ENCODE data around the gene PACC1.

DNA sequence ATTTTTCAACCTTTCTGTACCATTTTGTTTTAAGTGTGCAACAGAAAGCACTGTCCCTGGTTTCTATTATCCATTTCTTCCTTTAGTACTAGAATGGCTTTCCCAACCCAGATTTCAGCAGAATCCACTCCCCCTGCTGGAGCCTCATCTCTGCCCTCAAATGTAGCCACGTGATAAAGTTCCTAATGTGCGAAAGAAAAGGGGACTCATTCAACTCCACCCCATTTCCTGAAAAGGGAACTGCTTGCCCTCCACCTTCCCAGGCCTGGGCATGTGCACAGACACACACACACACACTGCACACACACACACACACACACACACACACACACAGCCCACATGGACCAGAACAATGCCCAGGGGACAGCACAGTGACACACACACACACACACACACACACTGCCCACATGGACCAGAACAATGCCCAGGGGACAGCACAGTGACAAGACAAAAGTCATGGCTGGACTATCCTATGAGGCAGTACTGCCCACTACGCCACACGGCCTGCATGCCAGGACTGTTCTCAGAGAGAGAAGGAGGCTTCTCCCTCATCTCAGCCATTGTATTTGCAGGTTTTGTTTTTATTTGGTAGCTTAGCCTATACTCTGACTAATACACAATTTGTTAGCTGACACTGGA is 33.2 kb downstream of the PACC1 start:
- TF ChIP-seq, protein P1, sequence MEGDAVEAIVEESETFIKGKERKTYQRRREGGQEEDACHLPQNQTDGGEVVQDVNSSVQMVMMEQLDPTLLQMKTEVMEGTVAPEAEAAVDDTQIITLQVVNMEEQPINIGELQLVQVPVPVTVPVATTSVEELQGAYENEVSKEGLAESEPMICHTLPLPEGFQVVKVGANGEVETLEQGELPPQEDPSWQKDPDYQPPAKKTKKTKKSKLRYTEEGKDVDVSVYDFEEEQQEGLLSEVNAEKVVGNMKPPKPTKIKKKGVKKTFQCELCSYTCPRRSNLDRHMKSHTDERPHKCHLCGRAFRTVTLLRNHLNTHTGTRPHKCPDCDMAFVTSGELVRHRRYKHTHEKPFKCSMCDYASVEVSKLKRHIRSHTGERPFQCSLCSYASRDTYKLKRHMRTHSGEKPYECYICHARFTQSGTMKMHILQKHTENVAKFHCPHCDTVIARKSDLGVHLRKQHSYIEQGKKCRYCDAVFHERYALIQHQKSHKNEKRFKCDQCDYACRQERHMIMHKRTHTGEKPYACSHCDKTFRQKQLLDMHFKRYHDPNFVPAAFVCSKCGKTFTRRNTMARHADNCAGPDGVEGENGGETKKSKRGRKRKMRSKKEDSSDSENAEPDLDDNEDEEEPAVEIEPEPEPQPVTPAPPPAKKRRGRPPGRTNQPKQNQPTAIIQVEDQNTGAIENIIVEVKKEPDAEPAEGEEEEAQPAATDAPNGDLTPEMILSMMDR (IDR thresholded peaks at IDR 0.05), result no peak
- TF ChIP-seq RAD21 (conservative IDR thresholded peaks at IDR 0.05 in 1 of 2, IDR thresholded peaks at IDR 0.05 in 1 of 2), result no peak
- no peak for TF ChIP-seq RFX5 (IDR thresholded peaks at IDR 0.05)
- no peak for TF ChIP-seq SMC3 (IDR thresholded peaks at IDR 0.05)
- TF ChIP-seq, protein P2, sequence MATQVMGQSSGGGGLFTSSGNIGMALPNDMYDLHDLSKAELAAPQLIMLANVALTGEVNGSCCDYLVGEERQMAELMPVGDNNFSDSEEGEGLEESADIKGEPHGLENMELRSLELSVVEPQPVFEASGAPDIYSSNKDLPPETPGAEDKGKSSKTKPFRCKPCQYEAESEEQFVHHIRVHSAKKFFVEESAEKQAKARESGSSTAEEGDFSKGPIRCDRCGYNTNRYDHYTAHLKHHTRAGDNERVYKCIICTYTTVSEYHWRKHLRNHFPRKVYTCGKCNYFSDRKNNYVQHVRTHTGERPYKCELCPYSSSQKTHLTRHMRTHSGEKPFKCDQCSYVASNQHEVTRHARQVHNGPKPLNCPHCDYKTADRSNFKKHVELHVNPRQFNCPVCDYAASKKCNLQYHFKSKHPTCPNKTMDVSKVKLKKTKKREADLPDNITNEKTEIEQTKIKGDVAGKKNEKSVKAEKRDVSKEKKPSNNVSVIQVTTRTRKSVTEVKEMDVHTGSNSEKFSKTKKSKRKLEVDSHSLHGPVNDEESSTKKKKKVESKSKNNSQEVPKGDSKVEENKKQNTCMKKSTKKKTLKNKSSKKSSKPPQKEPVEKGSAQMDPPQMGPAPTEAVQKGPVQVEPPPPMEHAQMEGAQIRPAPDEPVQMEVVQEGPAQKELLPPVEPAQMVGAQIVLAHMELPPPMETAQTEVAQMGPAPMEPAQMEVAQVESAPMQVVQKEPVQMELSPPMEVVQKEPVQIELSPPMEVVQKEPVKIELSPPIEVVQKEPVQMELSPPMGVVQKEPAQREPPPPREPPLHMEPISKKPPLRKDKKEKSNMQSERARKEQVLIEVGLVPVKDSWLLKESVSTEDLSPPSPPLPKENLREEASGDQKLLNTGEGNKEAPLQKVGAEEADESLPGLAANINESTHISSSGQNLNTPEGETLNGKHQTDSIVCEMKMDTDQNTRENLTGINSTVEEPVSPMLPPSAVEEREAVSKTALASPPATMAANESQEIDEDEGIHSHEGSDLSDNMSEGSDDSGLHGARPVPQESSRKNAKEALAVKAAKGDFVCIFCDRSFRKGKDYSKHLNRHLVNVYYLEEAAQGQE (IDR thresholded peaks at IDR 0.05), result no peak

Data from A549 (cell line).